Measurements from ENCODE around the gene NBDY.

DNA sequence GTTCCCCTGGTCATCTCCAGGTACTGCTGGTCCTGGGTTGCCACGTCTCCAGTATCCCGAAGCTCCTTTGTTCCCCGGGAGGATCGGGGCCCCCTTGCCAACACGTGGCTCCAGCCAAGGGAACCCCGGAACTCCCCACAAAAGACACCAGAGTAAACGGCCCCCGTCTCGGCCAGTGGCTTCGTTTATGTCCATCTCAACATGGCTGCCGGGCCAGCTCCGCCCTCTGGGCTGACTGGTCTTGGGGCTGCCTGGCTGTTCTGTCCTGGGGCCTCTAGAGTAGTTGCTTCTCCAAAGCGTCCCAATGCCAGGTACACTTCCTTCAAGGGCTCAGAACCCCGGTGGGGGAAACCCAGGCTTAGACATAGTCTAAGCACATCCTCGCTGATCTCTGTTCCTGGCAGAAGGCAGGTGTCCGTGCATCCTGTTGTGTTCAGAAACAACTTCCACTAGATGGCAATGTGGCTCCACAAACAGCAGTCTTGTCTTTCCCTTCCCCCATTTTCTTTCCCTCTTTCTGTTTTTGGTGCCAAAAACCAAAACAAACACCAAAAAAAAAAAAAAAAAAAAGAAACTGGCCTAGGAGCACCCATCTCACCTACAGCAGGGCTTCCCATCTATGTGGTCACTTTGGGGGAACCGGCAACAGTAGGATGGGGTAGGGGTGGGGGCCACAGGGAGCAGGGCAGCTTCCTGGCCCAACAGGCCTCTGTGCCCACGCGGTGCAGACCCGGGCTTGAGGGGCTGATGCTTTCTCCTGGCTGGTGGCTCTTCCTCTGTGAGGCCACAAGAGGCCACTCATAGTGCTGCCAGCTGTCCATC is 35.3 kb downstream of the NBDY start:
- TF ChIP-seq POLR2AphosphoS5 (IDR thresholded peaks at IDR 0.05) (no peak), POLR2A (IDR thresholded peaks at IDR 0.05) (no peak)
- TF ChIP-seq, protein P1, sequence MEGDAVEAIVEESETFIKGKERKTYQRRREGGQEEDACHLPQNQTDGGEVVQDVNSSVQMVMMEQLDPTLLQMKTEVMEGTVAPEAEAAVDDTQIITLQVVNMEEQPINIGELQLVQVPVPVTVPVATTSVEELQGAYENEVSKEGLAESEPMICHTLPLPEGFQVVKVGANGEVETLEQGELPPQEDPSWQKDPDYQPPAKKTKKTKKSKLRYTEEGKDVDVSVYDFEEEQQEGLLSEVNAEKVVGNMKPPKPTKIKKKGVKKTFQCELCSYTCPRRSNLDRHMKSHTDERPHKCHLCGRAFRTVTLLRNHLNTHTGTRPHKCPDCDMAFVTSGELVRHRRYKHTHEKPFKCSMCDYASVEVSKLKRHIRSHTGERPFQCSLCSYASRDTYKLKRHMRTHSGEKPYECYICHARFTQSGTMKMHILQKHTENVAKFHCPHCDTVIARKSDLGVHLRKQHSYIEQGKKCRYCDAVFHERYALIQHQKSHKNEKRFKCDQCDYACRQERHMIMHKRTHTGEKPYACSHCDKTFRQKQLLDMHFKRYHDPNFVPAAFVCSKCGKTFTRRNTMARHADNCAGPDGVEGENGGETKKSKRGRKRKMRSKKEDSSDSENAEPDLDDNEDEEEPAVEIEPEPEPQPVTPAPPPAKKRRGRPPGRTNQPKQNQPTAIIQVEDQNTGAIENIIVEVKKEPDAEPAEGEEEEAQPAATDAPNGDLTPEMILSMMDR (IDR thresholded peaks at IDR 0.05): peak; percentile 26 to 64
